Amniotic stem cell (primary cell): Measurements from ENCODE around the gene SLC16A3.

Experiments
- DNase-seq: peaks from one replicate; lab custom pipeline; 2025; lab: John Stamatoyannopoulos, UW

The SLC16A3 gene

GRCh38 chr17:82269138-82269881 lies 40.5 kb downstream of the SLC16A3 start:
- no peak for DNase-seq

- no peak for DNase-seq
These were observed 41.1 kb downstream of the SLC16A3 start for GRCh38 chr17:82269882-82270500.

GRCh38 chr17:82270651-82271050 lies 41.8 kb downstream of the SLC16A3 start:
- DNase-seq: no peak

GRCh38 chr17:82271401-82271800 lies 42.6 kb downstream of the SLC16A3 start:
- DNase-seq: no peak

- no peak for DNase-seq
These were observed 43.9 kb downstream of the SLC16A3 start for GRCh38 chr17:82272495-82273326.

GRCh38 chr17:82273327-82274133 lies 44.7 kb downstream of the SLC16A3 start, which contains the start of gene CSNK1D:
Gene CSNK1D, minus strand, starts transcription at chr17:82273700. Its CDS starts 319 bp downstream, at chr17:82273381.
- DNase-seq: peak; percentile 79

GRCh38 chr17:82274134-82275020 lies 45.5 kb downstream of the SLC16A3 start:
- DNase-seq: no peak

GRCh38 chr17:82275326-82275725 lies 46.5 kb downstream of the SLC16A3 start:
- DNase-seq: no peak

GRCh38 chr17:82276938-82277337 lies 48.1 kb downstream of the SLC16A3 start:
- no peak for DNase-seq

GRCh38 chr17:82277851-82278250 lies 49.0 kb downstream of the SLC16A3 start:
- DNase-seq: no peak

GRCh38 chr17:82278308-82278707 lies 49.5 kb downstream of the SLC16A3 start:
- no peak for DNase-seq

- no peak for DNase-seq
These were observed 50.0 kb downstream of the SLC16A3 start for GRCh38 chr17:82278786-82279391.

- DNase-seq: no peak
These were observed 51.7 kb downstream of the SLC16A3 start for GRCh38 chr17:82280537-82280936.

- DNase-seq: no peak
These were observed 52.2 kb downstream of the SLC16A3 start for GRCh38 chr17:82281076-82281475.

- DNase-seq: no peak
These were observed 52.8 kb downstream of the SLC16A3 start for GRCh38 chr17:82281502-82282238.

GRCh38 chr17:82282239-82283207 lies 53.7 kb downstream of the SLC16A3 start:
- no peak for DNase-seq

GRCh38 chr17:82283208-82283749 lies 54.4 kb downstream of the SLC16A3 start:
- DNase-seq: peak; percentile 22

GRCh38 chr17:82285141-82285540 lies 56.3 kb downstream of the SLC16A3 start:
- DNase-seq: no peak
